ENCODE measurements around the gene UCKL1.

The UCKL1 gene

DNA sequence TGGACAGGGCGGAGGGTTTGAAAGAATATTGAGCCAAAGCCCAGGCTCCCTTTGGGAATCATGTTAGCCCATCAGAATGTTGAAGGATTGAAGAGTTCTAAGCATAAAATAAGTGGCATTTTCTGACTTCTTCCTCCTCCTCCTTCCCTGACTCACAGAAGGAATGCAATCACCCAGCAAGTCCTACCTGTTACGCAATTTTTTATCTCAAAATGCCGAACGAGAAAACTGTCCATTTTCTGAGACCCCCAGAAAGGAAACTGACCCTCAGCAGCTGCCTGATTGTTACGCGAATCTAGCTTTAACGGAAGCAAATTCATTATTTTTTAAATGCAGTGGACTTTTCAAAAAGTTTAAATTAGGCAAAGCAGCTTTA, 66.0 kb downstream of the UCKL1 start:
- DNase-seq (ENCODE audit: low read depth): no peak
